GM19452 (cell line): ENCODE data around the gene CTRB1.

Experiments used
- ATAC-seq: cut with Tn5 transposase; IDR thresholded peaks from one replicate; pipeline ENCODE4 v1.9.1; 2021; ENCODE audit not compliant: unreplicated experiment

Gene CTRB1

DNA sequence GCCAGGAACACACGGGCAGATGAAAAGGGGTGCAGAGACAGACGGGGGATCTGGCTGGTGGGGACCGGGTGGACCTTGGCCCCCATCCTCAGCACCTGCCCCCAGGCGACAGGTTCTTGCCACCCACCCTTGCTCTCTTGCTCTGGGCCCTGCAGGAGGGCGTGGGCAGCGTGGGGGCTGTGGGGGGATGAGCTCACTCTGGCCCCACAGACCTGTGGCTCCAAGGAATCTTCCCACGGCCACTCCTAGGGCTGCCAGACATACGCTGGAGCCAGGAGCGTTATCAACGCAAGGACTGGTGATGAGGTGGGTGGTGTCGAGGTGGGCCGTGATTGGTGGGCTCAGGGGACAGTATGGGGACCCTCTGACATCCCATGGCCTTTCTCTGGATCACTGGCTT lies 6.3 kb downstream of the CTRB1 start:
- ATAC-seq, result no peak

DNA sequence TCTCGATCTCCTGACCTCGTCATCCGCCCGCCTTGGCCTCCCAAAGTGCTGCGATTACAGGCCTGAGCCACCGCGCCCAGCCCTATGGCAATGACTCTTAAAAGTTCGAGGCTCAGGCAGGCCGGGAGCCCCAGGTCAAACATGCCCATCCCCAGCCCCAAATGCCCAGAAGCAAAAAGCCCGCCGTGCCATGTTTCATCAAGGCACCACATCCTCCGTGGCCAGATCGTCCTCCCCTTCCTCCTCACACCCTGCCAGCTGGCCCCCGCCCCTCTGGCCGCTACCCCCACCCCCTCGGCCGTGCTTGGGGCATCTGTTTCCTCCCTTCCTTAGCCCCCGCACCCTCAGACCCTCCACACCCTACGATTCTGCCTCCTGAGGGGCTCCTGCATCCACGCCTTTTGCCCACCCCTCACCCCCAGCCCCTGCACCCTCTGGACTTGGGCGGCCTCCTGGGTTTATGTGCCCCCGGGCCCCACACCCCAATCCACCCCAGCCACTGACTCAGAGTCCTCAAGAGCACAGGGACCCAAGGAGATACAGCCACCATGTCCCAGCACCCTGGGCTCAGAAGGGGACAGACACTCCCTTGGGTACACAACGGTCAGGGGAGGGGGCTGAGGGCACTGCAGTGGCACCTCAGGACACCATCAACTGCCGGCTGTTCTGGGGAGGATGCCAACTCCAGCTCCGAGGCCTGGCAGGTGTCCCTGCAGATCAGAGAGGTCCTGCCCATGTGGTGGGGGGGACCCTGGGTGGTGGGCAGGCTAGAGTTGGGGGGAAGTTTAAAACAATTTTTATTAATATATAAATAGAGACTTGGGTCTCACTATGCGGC lies 7.1 kb downstream of the CTRB1 start:
- ATAC-seq, result no peak

- no peak for ATAC-seq
Measured at GRCh38 chr16:75226550-75227360, 8.0 kb downstream of the CTRB1 start.

GRCh38 chr16:75227361-75228142 lies 8.8 kb downstream of the CTRB1 start:
- no peak for ATAC-seq

DNA sequence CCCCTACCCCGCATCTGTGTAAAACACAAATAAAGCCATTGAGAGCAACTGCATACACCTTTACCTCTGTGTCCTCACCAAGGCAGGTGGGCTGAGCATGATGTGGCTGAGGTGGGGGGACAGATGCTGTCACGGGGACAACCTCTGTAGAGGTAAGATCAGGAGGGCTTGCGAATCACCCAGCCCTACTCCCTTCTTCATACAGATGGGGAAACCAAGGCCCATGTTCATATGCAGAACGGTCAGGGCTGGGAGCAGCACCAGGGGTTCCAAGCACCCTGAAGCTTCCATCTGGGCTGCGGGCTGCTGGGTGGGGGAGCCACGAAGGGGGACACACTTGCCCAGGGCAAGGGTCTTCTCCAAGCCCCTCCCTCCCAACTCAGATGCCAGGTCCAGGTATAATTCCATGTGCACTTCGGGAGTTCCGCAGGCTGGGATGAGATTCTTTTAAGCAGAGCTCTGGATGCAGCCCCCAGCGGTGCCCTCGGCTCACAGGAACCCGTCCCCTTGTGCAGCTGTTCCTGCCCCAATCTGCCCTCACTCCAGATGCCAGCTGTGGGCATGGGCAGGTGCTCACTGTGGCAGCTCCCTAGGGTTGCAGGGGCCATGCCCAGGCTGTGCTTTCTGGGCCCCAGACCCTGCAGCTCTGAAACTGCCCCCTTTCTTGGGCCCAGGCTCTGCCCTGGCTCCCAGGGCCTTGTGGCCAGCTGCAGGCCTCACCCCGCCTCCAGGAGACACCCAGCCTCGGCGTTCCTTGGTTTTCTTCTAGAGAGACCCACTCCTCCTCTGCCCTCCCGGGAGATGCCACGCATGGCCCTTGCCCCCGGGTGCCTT lies 9.6 kb downstream of the CTRB1 start:
- no peak for ATAC-seq

DNA sequence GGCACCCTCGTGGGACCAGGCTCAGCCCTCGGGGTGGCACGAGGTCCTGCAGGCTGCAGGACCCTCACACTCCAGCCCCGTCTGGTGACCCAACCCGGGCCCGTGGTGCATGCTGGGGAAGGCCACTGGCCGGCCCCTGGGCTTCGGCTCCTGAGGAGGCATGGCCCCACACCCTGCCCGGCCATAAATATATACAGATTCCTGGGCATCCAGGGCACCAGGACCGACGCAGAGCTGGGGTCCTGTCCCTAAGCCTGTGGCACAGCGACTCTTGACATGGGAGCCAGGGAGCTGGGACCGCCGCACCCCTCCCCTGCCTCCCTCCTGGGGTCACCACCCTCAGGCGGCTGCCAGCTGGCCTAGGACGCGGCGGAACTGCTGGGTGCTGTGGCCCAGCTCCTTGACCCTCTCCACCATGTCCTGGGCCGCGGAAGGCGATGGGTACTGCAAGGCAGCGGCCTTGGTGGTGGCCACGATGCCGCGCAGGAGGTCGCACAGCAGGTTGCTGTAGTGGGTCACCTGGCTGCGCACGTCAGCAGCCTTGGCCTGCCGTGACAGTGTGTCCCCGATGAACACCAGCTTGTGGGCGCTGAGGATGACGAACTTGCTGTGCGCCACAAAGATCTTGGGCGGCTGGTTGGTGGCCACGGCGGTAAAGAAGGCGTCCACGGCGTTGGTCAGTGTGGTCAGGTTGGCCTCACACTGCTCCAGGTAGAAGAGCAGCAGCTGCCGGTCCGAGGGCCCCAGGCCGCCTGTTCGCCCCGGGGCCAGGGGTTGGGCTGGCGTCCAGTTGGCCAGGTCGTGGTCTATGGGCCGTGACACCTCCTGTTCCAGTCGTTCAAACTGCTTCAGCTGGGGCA lies 10.6 kb downstream of the CTRB1 start:
- no peak for ATAC-seq

DNA sequence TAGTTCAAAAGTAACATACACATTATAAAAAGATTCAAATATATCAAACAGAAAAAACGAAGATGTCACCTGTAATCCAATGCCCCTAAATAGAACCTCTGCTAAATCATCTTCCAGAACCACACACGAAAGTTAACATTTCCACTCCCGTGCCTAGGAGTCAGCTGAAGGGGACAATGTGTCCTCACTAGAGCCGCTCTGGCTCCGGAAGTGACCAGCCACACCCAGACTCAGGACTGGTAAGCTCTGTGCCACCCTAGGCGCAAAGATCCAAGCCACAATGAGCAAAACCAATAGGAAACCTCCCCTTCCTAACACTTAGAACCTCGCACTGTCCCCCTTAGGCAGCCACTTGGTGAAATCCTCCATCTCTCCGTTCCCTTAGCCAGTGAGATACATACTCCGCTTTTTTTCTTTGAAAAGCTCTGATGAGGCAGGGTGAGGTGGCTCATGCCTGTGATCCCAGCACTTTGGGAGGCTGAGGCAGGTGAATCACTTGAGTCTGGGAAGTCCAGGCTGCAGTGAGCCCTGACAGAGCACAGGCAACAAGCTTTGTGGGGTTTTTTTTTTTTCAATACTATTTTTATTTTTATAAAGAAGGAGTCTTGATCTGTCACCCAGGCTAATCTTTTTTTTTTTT lies 11.8 kb downstream of the CTRB1 start:
- ATAC-seq, result no peak

DNA sequence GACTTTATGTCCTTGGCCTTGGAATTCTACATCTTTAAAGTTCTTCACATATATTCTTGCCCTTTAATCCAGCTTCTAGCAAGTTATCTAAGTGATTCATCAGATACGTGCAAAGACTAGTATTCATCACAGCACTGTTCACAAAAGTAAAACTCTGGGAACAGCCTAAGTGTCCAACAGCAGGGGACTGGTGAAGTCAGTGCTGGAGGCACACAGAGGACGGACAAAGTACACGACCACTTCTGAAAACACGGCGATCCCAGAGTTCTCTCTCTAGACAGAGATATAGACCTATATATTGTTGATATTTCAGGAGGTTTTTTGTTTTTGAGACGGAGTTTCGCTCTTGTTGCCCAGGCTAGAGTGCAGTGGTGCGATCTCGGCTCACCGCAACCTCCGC lies 12.8 kb downstream of the CTRB1 start:
- no peak for ATAC-seq

- ATAC-seq, result no peak
Measured at GRCh38 chr16:75233611-75233938, 14.8 kb downstream of the CTRB1 start.

DNA sequence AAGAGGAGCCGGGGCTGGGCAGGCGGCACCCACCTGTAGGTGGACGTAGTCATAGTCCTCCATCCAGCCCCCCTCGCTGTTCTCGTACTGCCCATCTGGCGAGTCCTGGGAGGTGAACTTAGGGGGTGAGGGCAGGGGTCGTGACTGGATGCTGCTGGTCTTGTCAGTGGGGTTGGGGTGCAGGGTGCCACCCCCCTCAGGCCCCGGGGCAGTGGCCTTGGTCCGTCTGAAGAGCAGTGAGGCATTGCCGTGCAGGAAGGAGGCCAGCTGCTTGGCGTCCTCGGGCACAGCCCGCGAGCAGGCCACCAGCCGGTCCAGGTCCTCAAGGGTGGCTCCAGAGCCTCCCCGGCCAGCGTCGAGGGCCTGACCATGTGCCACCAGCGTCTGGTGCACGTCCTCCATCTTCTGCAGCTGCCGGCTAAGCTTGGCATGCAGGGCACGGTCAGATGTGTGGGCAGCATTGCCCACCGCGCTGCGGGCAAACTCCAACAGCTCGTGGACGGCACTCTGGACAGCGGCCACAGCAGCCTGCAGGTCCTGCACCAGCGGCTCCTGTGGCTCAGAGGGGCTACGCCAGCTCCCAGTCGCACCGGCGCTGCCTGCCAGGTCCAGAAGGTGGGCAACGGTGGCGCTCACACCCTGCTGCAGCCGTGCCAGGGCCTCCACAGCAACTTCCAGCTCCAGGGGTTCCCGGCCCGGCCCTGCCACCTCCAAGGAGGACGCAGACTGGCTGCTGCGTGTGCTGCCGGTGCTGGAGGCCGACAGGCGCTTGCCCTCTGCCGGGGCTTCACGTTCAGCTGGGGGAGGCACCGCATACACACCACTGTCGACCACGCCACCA lies 16.3 kb downstream of the CTRB1 start:
- no peak for ATAC-seq

DNA sequence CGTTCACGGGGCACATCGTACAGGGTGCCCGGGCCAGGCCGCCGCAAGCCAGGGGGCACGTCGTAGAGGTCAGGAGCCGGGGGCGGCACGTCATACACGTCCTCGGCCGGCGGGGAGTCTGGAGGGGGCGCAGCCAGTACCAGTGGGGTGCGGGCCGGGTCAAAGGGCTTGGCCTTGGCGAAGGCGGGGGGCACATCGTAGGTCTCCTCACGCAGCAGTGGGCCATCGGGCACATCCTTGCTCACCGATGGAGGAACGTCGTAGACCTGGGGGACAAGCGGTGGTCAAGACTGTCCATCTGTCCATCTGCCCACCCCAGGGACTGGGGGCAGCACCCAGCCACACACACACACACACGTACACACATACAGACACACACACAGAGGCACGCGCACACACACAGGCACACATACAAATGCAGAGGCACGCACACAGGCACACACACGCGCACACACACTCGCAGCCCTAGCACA lies 17.0 kb downstream of the CTRB1 start:
- ATAC-seq, result no peak

DNA sequence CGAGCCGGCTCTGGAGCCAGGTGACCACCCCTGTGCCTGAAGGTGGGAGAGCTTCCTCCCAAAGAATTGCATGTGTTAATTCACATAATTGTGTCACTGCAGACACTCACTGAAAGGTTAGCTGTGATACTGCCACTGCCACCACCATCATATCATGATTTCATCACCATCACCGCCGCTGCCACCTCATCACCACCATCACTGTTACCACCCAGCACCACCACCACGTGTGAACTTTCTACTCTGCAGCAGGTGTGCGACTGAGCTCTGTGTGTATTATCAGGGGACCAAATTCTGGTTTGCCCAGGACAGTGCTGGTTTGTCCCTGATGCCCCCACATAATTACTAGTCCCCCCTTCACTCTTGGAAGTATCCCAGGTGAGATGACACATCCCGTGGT lies 17.4 kb downstream of the CTRB1 start:
- no peak for ATAC-seq

DNA sequence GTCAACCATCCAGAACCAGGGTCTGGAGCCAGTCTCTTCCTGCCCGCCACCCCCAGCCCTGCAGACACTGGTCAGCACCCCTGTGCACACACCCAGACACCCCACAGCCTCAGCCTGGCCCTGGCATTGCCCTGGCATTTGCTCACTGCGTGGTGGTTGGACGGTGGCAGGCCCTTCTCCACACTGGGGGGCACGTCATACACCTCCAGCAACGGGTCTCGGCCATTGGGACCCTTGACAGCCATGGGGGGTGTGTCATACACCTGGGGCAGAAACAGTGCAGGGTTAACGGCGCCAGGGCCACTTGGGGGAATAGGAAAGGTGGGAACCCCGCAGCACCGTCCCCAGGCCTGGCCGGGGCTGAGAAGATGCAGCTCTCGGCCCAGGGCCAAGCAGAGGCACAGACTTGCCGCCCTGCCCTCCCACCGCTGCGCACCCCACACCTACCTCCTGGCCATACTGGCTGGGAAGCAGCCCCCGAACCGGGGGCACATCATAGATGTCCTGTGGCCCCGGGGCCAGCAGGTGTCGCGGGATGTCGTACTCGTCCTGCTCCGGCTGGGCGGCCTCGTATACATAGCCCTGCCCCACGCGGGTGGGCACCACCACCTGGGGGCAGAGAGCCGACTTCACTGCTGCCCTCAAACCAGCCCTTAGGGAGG lies 18.1 kb downstream of the CTRB1 start:
- no peak for ATAC-seq

DNA sequence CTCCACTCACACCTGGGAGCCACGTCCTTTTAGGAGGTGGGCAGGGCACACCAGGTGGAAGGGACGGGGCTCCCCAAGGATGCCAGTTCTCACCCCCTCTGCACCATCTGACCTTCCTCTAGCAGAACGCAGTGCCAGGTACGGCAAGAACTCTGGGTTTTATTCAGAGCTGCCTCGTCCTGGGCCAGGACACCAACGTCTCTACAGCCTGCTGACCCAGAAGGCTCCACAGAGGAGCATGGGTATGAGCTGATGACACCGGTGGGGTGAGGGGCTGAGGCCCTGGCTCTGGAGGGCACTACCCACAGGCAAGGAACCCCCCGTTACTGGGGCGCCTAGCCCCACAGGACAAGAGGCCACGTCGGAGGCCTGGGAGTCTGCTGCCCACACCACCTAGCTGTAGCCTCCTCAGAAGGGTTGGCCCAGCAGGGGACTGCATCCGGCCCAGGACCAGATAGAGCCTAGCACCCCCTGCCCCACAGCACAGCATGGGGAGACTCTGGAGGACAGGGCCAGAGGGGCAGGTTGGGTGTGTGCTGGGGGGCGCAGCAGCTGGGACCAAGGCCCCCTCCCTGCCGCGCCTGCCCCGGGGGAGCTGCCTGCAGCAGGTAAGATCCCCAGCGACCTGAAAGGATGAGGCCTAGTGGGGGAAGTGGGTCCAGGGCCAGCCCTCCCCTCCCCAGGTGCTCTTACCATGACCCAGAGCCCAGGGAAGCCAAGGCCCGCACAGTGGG lies 18.8 kb downstream of the CTRB1 start:
- no peak for ATAC-seq

DNA sequence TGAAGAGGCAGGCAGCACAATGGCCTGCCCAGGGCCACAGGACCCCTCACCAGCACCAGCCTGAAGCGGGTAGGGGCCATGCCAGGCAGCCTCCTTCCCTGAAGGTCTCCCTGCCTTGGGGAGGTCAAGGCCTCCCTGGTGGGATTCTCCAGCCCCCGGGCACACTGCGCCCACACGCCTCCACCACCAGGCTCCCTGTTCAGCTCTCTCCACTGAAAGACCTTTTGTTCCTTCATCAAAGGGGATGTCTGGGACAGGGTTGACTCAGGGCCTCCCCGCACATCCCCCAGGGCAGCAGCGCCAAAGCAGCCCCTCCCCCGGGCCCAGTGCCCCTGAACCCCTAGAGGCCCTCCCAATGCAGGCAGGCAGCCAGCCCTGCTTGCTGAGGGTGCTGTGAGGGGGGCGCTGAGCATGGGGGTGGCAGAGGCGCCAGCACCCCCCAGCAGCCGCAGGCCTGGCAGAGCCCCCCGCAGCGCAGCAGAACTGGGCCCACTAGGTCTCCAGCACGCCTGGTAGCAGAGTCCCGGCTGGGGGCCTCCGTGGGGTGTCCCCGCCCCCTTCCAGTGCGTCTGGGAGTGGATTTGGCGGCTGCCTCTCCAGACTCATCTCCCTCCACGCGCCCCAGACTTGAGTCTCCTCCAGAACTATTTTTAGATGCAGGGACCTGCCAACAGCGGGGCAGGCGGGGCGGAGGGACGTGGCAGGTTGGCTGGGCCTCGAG lies 19.5 kb downstream of the CTRB1 start:
- ATAC-seq, result no peak

GRCh38 chr16:75238853-75239541 lies 20.2 kb downstream of the CTRB1 start:
- no peak for ATAC-seq
